ENCODE data around the gene HOGA1.
"Not testable (repeated sequence)": the region's sequence is repeated elsewhere in the genome, so short reads cannot be mapped to it uniquely, and the experiment has no call there.

DNA sequence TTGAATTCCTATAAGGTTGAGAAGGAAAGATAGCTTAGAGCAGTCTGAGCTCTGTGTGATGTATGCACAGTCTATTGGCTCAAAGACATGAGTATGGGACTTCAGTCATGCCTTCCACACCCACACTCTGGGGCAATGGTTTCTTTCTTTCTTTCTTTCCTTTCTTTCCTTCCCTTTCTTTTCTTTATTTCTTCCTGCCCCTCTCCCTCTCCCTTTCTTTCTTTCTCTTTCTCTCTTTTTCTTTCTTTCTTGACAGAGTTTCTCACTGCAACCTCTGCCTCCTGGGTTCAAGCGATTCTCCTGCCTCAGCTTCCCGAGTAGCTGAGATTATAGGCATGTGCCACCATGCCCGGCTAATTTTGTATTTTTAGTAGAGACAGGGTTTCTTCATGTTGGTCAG, 54.9 kb downstream of the HOGA1 start:
- TF ChIP-seq, protein P1, sequence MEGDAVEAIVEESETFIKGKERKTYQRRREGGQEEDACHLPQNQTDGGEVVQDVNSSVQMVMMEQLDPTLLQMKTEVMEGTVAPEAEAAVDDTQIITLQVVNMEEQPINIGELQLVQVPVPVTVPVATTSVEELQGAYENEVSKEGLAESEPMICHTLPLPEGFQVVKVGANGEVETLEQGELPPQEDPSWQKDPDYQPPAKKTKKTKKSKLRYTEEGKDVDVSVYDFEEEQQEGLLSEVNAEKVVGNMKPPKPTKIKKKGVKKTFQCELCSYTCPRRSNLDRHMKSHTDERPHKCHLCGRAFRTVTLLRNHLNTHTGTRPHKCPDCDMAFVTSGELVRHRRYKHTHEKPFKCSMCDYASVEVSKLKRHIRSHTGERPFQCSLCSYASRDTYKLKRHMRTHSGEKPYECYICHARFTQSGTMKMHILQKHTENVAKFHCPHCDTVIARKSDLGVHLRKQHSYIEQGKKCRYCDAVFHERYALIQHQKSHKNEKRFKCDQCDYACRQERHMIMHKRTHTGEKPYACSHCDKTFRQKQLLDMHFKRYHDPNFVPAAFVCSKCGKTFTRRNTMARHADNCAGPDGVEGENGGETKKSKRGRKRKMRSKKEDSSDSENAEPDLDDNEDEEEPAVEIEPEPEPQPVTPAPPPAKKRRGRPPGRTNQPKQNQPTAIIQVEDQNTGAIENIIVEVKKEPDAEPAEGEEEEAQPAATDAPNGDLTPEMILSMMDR (IDR thresholded peaks at IDR 0.05) = not testable (repeated sequence)
- not testable (repeated sequence) for TF ChIP-seq POLR2A (IDR thresholded peaks at IDR 0.05)
